Calu3 (cell line): ENCODE data around the gene CAMK1. TPM values are rescaled to one million over a fixed set of nuclear protein-coding genes. Genes with fewer than 3 reads are reported as not detected.

Experiments
- BruUV-seq: library from RNA; stranded (reverse); fragments of 400-500 nt; replicated peaks from 2 replicates; lab custom pipeline; 2021; lab: Mats Ljungman, UMichigan
- CTCF ChIA-PET: fragments of 300-600 bp; sonication (Branson Sonifier 250); formaldehyde crosslinking; loops from one replicate; lab custom pipeline; 2022; ENCODE audit warnings: antibody characterized with exemption; lab: Charles Lee
- DNase-seq: peaks from one replicate; pipeline ENCODE4 v3.0.0; 2022
- H3K27ac Mint-ChIP-seq: one replicate; pipeline ENCODE4 v1.8.0; 2022; ENCODE audit warnings: mixed read lengths; ENCODE audit not compliant: unreplicated experiment
- H3K27me3 Mint-ChIP-seq: one replicate; pipeline ENCODE4 v1.8.0; 2022; ENCODE audit warnings: mixed read lengths; ENCODE audit not compliant: unreplicated experiment
- H3K36me3 Mint-ChIP-seq: one replicate; pipeline ENCODE4 v1.8.0; 2022; ENCODE audit warnings: mild to moderate bottlenecking, moderate library complexity, mixed read lengths; ENCODE audit not compliant: insufficient read depth, unreplicated experiment
- H3K4me1 Mint-ChIP-seq: one replicate; pipeline ENCODE4 v1.8.0; 2022; ENCODE audit warnings: mild to moderate bottlenecking, low read depth, mixed read lengths; ENCODE audit not compliant: unreplicated experiment
- H3K4me3 Mint-ChIP-seq: one replicate; pipeline ENCODE4 v1.8.0; 2022; ENCODE audit warnings: mild to moderate bottlenecking, low read depth, moderate library complexity, mixed read lengths; ENCODE audit not compliant: unreplicated experiment
- H3K9me3 Mint-ChIP-seq: one replicate; pipeline ENCODE4 v1.8.0; 2022; ENCODE audit warnings: low read depth, mixed read lengths; ENCODE audit not compliant: unreplicated experiment
- CTCF ChIP-seq: fragments of 200-600 bp; IDR thresholded peaks from one replicate; pipeline ENCODE4 v1.8.0; 2022; ENCODE audit warnings: antibody characterized with exemption; ENCODE audit not compliant: unreplicated experiment
- intact Hi-C: fragments of 100-400 bp; cut with micrococcal nuclease; formaldehyde crosslinking; loops from one replicate; pipeline ENCODE4 v1.10.0; 2022; ENCODE audit not compliant: unreplicated experiment
- total RNA-seq: library from RNA; stranded (reverse); gene quantifications from 2 replicates; pipeline ENCODE4 v1.2.3, GENCODE V29; 2022

CAMK1 gene
- total RNA-seq, 1 experiment from 2014 or later: 7.2 TPM

GRCh38 chr3:9745521-9745920, 24.2 kb downstream of the CAMK1 start:
- H3K27me3 Mint-ChIP-seq: no peaks in the 10 kb centered on the region
- CTCF ChIA-PET: no interaction called here
- H3K4me3 Mint-ChIP-seq: no peak overlapping the region
- no peak overlapping the region for H3K27ac Mint-ChIP-seq
- H3K36me3 Mint-ChIP-seq: peaks cover 24% of the 10 kb centered on the region
- intact Hi-C loops: no loop called here
- no TSS peak for BruUV-seq
- no peak for DNase-seq
- TF ChIP-seq CTCF: no peak
- peaks cover 5% of the 10 kb centered on the region for H3K4me1 Mint-ChIP-seq
- no peaks in the 10 kb centered on the region for H3K9me3 Mint-ChIP-seq

- Mint-ChIP-seq H3K9me3 (no peaks in the 10 kb centered on the region), H3K36me3 (peaks cover 10% of the 10 kb centered on the region), H3K27ac (no peak overlapping the region), H3K4me3 (no peak overlapping the region), H3K4me1 (no peaks in the 10 kb centered on the region), H3K27me3 (no peaks in the 10 kb centered on the region)
- no TSS peak for BruUV-seq
- CTCF ChIA-PET: no interaction called here
- no peak for TF ChIP-seq CTCF
- intact Hi-C loops: no loop called here
- DNase-seq: no peak
These were observed 25.6 kb downstream of the CAMK1 start for GRCh38 chr3:9744162-9744561.

GRCh38 chr3:9743548-9743947, 26.2 kb downstream of the CAMK1 start:
- no peak for TF ChIP-seq CTCF
- Mint-ChIP-seq H3K4me1 (no peaks in the 10 kb centered on the region), H3K9me3 (no peaks in the 10 kb centered on the region), H3K36me3 (peaks cover 8% of the 10 kb centered on the region), H3K4me3 (no peak overlapping the region), H3K27me3 (no peaks in the 10 kb centered on the region), H3K27ac (no peak overlapping the region)
- BruUV-seq: no TSS peak
- CTCF ChIA-PET: no interaction called here
- DNase-seq: no peak
- intact Hi-C loops: no loop called here

- no TSS peak for BruUV-seq
- no peak for TF ChIP-seq CTCF
- Mint-ChIP-seq H3K9me3 (no peaks in the 10 kb centered on the region), H3K36me3 (peaks cover 8% of the 10 kb centered on the region), H3K4me1 (no peaks in the 10 kb centered on the region), H3K4me3 (no peak overlapping the region), H3K27me3 (no peaks in the 10 kb centered on the region), H3K27ac (no peak overlapping the region)
- no peak for DNase-seq
- intact Hi-C loops: no loop called here
- CTCF ChIA-PET: interaction anchor here (0.5 kb wide), 1 partner anchor 55 kb away, joined by 3 read pairs; no protein-coding TSS in a partner anchor
These were observed 27.2 kb downstream of the CAMK1 start for GRCh38 chr3:9742560-9742959.
